NCI-H748 treated with DMSO at 0.1 percent for 48 hours (cell line): ENCODE results near the gene NPW.

Experiments
- DNase-seq: peaks from one replicate; lab custom pipeline; 2025; lab: John Stamatoyannopoulos, UW

NPW gene

DNA sequence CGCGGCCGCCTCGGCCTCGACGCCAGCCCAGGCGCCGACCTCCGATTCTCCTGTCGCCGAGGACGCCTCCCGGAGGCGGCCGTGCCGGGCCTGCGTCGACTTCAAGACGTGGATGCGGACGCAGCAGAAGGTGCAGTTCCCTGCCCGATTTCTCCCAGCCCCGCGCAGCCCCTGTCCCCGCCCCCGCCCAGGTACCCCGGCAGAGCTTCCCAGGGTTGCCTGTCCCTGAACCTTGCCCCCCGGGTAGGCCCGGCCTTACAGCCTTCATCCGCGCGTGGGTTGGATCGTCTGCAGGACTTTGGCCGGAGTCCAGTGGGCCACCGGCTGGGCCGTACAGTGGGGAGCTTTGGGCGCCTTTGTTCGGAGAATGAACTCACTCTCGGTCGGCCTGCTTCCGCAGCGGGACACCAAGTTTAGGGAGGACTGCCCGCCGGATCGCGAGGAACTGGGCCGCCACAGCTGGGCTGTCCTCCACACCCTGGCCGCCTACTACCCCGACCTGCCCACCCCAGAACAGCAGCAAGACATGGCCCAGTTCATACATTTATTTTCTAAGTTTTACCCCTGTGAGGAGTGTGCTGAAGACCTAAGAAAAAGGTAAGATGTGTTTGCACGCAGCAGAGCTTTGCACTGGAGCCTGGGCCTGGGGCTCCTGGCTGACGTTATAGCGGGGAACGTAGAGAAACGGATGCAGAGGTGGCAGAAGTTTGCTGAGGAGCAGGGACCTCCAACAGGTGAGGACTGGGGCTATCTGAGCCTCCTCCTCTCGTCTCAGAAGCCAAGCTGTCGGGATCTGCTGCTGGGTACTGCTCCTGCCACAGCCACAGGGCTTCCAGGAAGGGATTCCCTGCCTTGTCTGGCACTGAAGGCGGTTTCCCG is 35.0 kb upstream of the NPW start:
- no peak for DNase-seq

- no peak for DNase-seq
These were observed 34.0 kb upstream of the NPW start for GRCh38 chr16:1985466-1986150.

DNA sequence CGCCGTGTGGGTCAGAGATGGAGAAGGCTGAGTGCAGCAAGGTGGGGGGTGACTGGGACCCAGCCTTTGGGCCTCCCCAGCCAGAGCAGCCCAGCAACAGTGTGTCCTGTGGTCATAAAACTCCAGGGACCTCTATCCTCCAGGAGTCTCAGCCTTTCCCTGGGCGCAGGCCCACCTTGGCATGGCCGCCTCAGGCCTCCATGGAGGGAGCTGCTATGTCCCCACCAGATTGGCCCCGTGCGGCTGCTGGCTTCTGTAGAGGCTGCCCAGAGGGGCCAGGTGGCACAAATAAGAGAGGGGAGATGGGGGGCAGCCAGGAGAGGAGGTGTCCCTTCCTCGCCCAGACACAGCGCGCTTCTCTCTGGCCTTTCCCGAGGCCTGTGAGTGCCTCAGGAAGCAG is 32.4 kb upstream of the NPW start:
- no peak for DNase-seq

DNA sequence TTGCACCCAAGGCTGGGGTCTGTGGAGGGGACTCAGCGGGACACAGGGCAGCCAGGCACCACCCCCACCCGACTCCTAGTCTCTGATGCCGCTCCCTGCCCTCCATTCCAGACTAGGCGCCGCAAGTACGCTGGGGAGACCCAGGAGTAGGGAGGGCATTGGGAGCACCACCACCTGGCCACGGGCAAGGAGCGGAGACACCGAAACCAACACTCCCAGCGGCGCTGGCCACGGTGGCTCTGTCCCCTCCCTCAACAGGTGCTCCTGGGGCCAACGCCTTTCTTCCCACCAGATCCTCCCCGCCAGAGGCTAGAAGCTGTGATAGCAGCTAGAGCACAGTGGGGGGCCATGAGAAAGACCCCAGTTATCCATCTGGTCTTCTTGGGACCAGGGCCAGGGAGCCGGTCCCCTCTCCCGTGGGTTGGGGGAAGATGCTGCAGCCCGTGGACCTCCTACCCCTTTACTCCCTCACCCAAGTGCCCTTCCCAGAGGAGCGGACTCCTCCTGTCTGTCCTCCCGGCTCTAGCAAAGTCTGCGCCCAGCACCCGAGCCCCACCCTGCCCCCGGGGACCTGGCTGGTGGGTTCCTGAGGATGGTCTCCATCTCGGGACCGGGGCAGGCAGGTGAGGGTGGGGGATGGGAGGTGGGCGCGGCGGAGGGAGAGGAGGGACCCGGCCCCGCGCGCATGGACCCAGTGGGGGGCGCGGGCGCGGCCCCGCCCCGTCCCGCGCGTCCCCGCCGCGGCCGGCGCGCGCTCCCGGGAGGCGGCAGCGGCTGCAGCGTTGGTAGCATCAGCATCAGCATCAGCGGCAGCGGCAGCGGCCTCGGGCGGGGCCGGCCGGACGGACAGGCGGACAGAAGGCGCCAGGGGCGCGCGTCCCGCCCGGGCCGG is 30.1 kb upstream of the NPW start, which contains the start of gene SYNGR3:
TSS of gene SYNGR3 (plus strand) at position 762 of the 892 bp plus-strand sequence. CDS start 133 bp downstream, outside the sequence.
- DNase-seq = peak; percentile 6

DNA sequence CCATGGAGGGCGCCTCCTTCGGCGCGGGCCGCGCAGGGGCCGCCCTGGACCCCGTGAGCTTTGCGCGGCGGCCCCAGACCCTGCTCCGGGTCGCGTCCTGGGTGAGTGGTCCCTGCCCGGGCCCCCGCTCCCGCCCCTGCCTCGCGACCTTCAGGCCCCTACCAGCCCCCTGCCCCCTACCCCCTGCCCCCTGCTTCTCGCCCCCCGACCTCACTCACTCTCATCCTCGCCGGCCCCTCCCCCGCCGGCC is 29.6 kb upstream of the NPW start:
- DNase-seq = no peak

GRCh38 chr16:1990351-1991134 is 29.0 kb upstream of the NPW start:
- peak; percentile 5 for DNase-seq

DNA sequence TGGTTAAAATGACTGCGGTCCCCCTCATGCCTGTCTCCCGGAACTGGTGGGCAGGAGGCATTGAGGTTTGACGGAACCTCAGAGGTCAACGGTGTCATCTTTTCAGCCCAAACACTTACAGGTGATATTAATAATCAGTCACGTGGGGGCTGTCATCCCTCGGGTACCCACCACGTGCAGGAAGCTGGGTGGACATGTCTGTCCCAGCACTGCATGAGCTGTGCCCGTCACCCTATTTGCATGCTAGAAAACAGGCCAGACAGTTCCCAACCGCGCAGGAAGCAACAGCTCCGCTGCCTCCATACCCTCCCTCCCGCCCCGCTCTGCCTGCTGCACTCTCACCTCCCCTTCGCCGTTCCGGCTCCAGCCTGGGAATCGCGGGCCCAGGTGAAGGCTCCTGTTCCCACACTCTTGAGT is 28.4 kb upstream of the NPW start:
- DNase-seq = no peak

GRCh38 chr16:1991588-1991947 is 28.0 kb upstream of the NPW start:
- no peak for DNase-seq

GRCh38 chr16:1991948-1992703 is 27.5 kb upstream of the NPW start:
- no peak for DNase-seq

GRCh38 chr16:1992704-1993317 is 26.8 kb upstream of the NPW start:
- no peak for DNase-seq

GRCh38 chr16:1993731-1994131 is 25.9 kb upstream of the NPW start:
- no peak for DNase-seq

GRCh38 chr16:1997494-1998359 is 21.9 kb upstream of the NPW start:
- no peak for DNase-seq

DNA sequence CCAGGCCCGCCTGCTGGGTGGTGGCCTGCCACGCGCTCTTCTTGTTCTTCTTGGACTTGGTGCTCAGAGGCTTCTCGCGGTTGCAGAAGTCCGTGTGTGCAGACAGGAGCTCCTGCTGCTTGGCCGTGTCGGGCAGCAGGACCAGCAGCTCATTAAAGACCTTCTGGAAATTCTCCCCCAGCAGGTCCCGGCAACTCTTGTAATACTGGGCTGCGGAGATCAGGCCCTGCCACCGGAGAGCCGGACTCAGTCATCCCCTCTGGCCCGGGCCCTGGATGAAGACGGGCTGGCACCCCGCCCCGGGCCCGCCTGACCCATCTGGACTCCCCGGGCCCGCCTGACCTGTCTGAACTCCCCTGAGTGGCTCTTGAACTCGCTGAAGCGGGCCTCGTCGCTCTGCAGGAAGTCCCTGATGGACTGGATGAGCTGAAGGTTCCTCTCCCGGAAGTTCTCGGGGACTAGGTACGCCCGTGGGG is 21.2 kb upstream of the NPW start:
- no peak for DNase-seq

DNA sequence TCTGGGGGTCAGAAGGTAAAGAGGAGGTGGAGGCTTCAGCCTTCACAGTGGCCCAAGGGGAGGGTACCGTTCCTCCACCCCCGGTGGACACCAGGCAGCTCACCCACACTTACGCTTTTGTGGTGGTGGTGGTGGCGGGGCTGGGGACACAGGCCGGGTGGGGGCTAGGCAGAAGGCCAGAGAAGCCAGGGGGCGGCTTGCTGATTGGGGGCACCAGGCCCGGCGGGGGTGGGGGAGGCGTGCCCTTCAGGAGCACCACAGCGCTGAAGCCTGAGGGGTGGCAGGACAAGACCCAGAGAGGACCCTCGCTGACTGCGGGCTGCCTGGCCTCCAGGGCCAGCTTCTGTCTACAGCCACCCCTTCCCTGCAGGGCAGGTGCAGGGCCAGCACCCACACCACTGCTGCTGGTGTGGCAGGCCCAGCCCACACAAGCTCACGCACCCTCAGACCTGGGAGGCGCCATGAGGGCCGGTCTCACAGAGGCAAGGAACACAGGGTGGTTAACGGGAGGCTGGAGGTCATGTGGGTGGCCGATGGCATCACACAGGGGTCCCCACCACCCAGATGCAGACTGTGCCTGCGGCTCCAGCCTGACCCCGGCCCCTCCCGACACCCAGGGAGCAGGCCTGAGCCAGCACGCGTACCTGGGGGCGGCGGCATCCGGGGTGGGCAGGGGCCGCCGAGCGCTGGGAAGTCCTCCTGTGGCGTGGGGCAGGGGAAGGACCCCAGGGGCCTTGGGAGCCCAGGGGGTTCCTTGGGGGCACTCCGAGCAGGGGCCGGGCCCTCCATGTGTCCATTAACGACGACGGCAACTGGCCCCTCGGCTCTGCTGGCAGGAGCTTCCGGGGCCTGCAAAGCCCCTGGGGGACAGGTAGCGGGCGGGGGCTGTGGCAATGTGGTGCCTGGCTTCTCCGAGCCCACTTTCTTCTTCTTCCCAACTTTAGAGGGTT is 20.5 kb upstream of the NPW start:
- no peak for DNase-seq

DNA sequence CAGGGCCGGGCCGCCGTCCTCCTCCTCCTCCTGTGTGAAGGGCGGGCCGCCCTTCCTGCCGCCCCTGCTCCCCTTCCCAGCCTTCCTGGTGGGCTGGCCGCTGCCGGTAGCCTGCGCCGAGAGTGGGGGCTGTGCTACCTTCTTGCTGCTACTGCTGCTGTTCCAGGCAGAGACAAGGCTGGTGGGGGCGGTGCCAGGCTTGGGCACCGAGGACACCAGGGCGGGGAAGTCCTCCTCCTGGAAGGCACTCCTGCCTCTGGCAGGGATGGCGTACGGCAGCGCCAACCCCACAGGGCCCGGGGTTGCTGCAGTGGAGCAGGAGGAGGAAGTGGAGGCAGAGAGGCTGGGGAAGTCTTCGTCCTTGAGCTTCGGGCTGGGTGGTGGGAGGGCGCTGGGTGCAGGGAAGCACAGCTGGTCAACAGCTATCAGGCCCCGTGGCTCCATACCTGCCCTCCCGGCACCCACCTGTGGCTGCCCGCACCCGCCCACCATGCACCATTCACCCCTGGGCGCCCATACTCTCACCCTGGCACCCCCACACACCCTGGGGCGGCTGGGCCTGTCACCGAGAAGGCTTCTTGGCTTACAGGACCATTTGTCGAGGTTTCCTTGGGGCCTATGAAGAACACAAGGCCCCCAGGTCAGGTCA is 19.6 kb upstream of the NPW start:
- DNase-seq = no peak

DNA sequence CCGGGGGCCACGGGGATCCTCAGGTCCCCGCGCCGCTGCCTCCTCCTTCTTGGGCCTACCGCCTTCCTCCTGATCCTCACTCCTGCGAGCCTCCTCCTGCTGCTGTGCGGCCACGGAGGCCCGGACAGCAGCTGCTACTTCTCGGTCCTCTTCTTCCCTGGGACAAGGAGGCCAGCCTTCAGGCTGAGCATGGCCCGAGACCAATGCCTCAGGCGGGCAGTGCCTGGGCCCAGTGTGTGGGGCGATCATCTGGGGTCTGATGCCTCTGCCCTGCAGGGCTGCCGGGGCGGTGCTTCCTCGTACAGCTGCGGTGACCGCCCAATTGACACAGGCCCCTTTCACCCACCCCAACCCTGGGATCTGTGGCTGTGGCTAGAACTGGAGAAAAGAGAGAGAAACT is 18.6 kb upstream of the NPW start:
- DNase-seq = no peak

GRCh38 chr16:2001456-2002355 is 17.9 kb upstream of the NPW start:
- DNase-seq = no peak
